ENCODE results near the gene DDX4.
"Not testable (repeated sequence)": the region's sequence is repeated elsewhere in the genome, so short reads cannot be mapped to it uniquely, and the experiment has no call there.

Gene DDX4

DNA sequence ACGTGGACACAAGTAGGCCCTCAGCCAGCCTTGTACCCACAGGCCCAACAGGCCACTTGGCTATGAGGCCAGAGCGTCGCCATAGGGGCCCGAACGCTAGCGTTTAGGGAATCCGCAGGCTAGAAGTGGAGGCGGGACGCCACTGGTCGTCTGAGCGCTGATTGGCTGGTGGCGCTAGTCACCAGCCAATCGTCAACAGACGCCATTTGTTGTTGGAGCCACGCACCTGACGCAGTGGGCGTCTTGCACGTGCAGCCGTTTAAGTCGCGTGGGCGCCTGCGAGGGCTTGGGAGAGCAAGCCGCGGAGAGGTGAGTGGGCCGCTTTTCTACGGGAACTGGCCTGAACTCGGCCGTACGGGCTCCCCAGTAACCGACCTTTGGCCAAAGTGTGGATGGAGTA, at the start of gene DDX4:
Gene DDX4, plus strand, starts transcription at position 269 of the 400 bp plus-strand sequence. CDS start 903 bp downstream, outside the sequence.
- DNase-seq, result no peak

DNA sequence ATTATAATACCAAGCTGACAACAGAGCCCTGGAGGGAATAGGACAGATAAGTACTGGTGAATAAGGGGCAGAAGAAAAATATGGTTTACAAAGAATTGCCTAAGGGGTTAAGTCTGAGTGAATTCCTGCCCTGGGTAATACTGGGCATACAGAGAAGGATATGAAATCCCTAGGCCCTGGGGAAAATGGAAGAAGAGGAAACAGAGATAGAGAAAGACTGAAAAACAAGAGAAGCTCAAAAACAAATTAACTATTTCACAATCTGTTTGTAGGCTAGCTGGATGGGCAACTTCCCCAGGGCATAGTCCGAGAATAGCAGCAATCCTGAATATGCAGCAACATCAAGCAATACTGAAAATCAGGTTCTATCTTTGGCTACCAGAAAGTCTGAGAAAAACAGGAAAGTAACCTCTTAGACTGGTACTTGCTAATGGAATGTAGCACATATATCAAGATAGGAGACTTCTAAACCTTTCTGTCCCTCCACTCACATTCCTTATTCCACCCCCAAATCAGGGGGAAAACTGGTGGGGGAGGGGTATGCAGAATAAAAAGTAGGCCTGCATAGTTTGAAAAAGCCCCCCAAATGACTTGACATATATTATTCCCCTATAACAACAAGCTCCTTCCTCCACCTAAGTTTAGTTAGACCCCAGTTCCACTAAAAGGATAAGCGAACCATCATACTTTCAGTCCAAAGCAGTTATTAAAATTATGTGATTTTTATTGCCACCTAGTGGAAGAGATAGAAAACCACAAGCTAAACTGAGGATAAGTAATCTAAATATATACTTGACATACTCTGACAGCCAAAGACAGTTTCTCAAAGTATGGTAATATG, 46.4 kb upstream of the DDX4 start:
- peak; percentile 2 for DNase-seq

DNA sequence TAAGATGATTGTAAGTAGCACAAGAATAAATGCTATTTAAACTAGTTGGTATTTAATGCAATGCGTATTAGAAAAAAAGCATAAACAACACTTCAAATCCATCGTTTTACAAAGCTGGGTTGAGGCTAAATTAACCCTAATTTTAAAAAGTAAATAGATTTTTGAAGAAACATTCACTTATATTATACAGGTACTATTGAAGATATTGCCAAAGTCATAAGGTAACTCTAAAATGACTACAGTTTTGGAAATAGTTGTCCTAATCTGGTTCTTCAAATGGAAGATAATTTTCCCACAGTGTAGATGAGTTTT, 45.8 kb upstream of the DDX4 start:
- no peak for DNase-seq

DNA sequence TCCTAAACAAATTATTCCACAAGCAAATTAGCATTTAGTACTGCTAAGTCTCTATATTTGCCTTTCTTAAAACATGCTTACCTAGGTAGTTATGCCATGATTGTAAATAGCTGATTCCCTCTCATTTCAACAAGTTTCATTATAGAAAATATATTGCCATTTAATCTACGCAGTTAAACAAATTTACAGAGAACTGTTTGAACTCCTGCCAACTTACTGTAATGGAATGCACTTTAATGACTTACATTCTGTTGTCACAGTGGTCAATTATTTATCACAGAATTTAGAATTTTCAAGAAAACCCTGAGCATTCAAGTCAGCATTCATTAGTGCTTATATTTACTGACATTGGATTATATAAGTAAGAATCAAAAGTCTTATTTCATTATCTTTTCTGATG, 45.4 kb upstream of the DDX4 start:
- no peak for DNase-seq

DNA sequence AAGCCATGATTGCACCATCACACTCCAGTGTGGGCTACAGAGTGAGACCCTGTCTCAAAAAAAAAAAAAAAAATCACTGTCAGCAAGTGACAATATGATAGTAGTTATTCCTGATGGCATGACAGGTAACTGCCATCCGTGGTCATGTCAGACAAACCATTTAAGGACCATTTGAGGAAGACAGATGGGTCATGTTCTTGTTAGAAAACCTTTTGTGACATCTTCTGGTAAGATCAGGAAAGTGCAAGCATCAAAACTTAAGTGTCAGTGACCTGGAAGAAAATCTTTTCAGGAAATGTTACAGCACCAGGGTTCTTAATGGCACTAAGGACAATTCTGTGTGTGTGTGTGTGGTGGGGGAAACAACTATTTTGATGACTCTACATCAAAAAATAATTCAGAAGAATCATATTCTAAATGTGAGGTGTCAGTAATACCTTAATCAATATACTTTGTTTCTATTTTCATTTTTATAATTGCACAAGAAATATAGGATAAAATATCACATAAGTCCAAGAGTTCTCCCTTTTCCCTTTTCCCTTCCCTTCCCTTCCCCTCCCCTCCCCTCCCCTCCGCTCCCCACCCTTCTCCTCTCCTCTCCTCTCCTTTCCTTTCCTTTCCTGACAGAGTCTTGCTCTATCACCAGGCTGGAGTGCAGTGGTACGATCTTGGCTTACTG, 43.6 kb upstream of the DDX4 start:
- DNase-seq, result no peak

DNA sequence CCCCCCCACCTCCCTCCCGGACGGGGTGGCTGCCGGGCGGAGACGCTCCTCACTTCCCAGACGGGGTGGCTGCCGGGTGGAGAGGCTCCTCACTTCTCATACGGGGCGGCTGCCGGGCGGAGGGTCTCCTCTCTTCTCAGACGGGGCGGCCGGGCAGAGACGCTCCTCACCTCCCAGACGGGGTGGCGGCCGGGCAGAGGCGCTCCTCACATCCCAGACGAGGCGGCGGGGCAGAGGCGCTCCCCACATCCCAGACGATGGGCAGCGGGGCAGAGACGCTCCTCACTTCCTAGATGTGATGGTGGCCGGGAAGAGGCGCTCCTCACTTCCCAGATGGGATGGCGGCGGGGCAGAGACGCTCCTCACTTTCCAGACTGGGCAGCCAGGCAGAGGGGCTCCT, 41.2 kb upstream of the DDX4 start:
- not testable (repeated sequence) for DNase-seq

DNA sequence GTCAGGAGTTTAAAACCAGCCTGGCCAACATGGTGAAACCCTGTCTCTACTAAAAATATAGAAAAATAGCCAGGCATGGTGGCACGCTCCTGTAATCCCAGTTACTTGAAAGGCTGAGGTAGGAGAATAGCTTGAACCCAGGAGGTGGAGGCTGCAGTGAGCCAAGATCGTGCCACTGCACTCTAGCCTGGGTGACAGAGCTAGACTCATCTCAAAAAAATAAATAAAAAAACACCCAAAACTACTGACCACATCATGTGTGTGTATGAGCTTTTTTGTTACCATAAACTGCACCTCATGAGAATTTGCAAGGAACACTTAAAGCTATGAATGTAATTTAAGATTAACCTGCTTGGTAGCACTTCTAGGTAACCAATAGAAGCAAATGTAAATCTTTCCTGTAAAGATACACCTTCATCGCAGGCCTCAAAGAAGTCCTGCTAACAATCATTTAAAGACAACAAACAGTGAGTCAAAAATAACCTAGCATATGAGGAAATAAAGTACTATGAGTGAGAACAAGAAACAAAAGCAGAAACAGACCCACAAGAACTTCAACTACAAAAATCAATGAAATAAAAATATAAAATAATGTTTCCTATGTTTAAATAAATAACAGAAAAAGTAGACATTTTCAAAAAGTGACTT, 38.7 kb upstream of the DDX4 start:
- no peak for DNase-seq

DNA sequence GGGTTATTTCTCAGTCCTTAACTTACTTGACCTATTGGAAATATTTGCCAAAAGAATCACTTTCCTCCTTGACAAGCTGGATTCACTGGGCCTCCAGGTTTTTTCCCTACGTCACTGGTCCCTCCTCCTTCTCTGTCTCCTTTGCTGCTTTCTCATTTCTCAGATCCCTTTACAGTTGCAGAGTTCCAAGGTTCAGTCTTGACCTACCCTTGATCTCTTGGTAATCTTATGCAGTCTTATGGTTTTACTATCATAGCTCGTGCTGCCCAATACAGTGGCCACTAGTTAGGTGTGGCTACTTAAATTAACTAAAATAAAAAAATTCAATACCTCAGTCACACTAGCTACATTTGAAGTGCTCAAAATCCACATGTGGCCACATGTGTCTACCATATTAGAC, 37.1 kb upstream of the DDX4 start:
- DNase-seq, result no peak

DNA sequence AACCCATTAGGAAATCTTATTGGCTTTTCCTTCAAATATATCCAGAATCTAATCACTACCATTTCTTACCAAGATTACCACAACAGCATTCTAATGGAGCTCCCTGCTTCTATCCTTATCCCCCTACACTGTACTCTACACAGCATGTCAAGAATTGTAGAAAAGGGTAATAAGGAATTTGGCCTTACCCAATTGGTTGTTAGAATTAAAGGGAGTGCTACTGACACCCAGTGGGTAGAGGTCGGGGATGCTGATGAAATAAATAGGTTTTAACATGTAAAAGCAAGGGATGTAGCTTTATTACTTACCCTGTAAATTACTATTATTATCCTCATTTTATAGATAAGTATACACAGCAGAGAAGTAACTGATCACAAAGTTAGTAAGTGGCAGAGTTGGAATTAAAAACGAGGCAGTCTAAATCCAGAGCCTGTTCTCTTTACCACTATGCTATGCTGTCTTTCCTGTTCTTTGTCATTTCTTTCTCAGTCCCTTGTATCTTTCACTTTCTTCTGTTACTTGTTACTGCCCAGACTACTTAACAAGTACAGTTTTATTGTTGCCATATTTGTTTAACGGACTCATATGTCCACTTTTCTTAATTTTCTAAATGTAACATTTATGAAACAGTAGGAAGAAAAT, 36.3 kb upstream of the DDX4 start:
- DNase-seq, result no peak

DNA sequence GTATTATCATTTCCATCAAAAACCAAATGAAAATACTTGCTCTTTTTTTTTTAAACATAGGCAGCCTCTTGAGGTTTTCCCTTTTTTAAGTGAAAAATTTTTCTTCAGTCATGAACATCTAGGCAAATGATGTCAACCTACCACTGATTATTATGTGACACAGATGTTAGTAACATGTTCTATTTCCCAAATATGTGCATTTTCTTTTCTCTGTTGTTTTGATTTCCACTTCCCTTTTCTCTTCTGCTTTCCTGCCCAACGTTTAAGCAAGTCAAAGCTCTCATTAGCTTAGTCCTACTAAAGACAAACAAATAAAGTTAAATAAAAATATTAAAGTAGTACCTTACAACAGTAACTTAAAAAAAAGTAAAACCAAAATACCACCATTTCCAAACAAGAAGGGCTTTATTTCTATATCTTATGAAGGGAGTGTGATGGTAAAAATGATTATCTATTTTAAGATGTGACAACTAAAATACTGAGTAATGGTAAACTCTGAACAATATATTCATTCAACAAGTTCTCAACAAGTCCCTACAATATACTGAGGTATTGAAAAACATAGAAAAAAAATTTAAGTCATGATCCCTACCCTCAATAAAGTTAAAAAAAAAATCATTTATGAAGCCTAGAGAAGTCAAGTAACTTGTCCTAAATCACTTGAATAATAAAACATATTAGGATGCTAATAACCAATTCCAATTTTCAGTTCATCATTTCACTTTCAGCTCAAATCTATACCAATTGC, 35.1 kb upstream of the DDX4 start:
- no peak for DNase-seq

DNA sequence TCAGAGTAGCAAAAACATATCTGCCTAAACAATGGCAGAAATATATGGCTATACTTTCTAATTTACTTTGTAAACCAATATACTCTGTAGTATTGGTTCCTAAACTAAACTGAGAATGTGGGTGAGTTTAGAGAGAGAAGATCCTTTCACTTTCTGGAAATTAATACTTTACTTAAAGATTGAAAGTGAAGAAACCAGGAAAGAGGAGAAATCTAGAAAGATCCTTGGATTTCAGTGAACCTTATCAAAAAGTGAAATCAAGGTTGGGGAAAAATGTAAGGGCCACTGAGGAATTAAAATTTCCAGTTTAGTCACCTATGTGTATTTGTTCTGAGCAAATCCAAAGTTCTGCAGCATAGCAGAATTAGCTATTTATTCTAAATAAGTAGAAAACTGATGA, 31.6 kb upstream of the DDX4 start:
- no peak for DNase-seq

DNA sequence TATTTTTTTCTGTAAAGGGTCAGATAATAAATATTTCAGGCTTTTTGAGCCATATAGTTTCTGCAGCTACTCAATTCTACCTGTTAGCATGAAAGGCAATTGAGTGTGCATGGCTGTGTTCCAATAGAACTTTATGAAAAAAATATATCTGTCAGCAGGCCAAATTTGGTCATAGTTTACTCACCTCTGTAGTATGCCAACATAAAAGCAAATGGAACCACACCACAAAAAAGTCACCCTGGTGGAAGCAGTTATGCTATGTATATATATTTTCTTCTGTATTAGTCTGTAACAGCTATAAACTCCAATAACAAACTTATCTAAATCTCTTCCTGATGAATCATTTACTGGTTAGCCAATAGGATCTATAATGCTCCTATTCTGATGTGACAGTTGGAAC, 29.1 kb upstream of the DDX4 start:
- DNase-seq, result no peak

DNA sequence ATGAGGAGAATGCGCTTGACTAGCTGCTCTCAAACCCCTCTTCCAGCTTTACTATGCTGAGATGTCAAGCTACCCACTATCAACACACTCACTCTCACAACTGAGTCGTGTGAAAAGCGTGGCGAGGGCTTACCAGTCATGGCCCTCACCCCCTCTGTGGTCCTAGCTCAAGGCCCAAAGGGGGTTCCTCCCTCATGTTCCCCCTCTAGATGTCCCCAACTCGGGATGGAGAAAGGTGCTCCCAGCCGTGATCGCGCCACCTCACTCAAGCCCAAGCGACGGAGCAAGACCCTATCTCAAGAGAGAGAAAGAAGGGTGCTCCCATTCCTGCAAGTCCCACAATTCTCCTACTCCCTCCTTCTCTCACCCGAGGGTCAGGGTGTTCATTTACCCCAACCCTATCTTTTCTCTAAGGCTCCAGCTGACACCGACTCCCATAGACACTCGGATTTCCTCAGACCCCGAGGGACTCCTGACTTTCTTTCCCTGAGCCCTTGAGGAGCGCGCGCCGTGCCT, 26.3 kb upstream of the DDX4 start:
- DNase-seq, result no peak

DNA sequence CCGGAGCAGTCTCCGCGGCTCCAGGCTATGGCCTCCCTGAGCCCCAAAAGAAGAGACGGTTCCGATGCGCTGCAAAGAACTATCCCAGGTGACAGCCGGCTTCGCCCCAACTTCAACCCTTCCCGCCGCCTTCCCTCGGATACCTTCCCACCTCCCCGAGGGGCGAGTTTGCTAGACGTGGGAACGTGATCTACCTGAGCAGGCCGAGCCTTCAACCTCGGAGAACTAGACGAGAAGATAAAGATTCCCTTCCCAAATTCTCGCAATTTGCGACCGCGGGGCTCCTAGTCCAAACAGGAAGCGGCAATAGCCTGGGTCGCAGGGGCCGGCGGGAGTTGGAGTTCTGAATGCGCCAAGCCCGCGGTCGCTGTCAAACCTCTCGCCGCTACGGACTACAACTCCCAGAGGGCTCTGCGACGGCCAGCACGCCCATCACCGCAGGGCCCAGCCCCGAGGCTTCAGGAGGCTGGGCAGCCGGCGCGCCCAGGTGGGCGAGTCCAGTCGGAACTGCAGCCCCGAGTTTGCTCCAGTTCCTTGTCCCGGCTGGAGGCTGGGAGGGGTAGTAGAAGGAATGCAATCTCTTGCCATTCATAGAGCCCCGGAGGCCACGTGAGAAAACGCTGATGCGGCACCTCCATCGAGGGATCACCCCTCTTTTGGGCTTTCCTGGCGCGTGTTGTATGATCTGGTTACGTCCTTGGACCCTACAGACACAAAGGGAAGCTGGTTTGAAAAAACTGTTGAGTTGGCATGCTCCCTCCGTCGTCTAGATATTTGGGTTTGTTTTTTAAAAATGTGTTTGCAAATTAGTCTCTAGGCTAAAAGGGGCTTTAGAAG, 25.6 kb upstream of the DDX4 start, which contains the start of gene SLC38A9:
Gene SLC38A9, minus strand, starts transcription at position 302 of the 837 bp plus-strand sequence. CDS start 14,366 bp downstream, outside the sequence.
- DNase-seq, result peak; percentile 72

DNA sequence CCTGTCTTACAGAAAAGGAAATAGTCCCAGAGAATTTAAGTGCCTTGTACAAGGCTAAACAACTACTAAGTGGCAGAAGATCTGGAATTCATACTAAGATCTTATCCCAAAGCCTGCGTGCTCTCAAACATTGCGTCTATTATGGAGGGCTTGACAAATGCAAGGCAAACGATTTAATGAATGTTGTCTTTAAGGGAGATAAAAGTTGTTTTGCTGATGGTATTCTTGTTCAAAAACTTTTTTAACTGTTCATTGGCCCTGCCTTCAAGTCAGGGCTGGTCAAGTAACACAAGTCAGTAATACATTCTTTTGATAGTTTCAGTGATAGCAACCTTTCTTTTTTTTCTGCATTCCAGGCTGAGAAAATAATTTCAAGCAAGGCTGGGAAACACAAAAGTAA, 24.0 kb upstream of the DDX4 start:
- no peak for DNase-seq

DNA sequence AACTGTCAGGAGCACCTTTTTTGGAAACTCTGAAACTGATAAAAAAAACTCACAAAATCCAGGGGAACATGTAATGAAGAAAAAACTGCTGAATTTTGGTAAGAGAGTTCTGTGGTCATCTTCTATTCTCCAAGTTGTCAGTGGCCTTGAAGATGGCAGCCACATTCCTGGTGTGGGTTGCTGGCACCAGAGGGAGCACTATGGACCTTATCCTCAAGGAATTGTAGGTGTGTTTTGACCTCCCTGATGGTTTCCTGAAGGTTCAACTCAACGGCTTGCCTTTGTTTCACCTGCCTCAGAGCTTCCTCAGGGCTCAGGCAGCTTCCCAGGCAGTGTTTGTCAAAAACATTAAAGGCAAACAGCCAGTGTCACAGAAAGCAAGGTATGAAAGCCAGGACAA, 23.5 kb upstream of the DDX4 start:
- no peak for DNase-seq

DNA sequence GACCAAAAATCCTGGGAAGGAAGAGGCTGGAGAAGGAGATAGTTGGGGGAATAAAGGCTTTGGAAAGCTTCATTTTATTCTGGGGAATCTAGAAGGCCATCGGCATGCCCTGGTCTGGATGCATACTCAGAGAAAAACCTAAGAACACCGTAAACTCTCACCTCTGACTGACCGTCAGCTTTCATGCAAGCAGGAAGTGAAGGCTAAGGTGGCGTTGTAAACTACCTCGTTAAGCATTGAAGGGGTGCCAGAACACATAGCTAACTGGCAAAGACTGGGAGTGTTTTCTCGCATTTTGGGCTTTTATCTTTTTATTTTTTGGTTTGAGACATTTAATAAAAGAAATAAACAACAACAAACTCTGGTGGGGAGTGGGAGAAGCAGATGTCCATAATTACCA, 23.1 kb upstream of the DDX4 start:
- DNase-seq, result no peak

DNA sequence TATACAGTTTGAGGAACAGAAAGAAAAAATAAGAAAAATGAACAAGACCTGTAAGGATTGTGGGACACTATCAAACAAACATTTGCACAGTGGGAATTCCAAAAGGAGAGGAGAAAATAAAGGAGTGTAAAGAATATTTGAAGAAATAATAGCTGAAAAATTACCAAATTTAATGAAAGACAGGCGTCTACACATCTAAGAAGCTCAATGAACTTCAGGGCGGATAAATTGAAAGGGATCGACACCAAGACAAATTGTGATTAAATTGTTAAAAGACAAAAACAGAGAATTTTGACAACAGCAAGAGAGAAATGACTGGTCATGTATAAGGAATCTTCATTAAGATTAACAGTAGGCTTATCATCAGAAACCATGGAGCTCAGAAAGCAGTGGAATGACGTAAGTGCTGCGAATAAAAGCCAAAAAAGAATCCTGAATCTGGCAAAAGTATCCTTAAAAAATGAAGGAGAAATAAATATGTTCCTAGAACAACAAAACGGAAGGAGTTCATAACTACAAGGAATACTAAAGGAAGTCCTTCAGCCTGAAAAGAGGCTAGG, 22.3 kb upstream of the DDX4 start:
- no peak for DNase-seq

DNA sequence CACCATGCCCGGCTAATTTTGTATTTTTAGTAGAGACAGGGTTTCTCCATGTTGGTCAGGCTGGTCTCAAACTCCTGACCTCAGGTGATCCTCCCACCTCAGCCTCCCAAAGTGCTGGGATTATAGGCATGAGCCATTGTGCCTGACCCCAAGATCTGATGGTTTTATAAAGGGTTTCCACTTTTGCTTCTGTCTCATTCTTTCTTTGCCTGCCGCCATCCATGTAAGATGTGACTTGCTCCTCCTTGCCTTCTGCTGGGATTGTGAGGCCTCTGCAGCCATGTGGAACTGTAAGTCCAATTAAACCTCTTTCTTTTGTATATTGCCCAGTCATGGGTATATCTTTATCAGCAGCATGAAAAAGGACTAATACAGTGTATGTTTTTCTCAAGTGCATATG, 18.8 kb upstream of the DDX4 start:
- DNase-seq, result not testable (repeated sequence)

DNA sequence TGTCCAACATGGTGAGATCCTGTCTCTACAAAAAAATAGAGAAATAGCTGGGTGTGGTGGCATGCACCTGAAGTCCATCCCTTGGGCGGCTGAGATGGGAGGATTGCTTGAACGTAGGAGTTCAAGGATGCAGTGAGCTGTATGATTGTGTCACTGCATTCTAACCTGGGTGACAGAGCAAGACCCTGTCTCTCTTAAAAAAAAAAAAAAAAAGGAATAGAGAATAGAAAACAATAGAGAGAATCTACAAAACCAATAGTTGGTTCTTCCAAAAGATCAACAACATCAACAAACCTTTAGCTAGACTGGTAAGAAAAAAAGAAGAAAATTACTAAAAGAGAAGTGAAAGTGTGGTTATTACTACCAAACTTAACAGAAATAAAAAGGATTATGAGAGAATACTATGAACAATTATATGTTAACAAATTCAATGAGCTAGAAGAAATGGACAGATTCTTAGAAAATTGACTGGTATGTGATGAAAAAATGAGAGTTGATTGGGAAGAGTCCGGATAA, 17.6 kb upstream of the DDX4 start:
- no peak for DNase-seq

DNA sequence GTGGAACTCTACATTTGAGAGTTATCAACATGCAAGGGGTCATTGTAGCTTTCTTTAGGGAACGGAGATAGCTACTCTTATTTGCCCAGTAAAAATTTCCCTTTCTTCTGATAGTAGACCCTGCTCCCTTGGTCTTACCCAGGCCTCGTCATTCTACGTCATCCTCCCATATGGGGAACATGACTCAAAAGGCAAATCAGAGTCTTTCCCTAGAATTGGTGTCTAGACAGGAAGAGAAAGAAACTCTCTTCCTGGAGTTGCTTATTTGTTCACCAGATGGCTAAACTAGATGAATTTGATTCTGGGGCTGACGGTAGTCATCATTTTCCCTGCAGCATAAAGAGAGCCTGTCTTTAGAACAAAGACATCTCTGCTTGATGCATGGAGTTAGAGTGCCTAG, 13.6 kb upstream of the DDX4 start:
- DNase-seq, result no peak

Data from DMS79 treated with DMSO at 0.1 percent for 48 hours (cell line).